GM12892 (cell line): ENCODE measurements around the gene COPG1.

Experiments
- DNase-seq: peaks from one replicate; pipeline ENCODE4 v3.0.0; 2011; ENCODE audit not compliant: insufficient read length
- FAIRE-seq: peaks from 2 replicates; lab custom pipeline; 2011; peaks lifted over from hg19 to GRCh38; lab: Jason Lieb, UNC
- POLR2A ChIP-seq: IDR thresholded peaks from 2 replicates; pipeline ENCODE4 v1.6.1; 2011; ENCODE audit warnings: low read depth, low read length, control low read depth
- POLR2AphosphoS5 ChIP-seq: IDR thresholded peaks from 2 replicates; pipeline ENCODE4 v1.6.1; 2011; ENCODE audit warnings: low read depth, low read length, control low read depth
- TAF1 ChIP-seq: IDR thresholded peaks from 2 replicates; pipeline ENCODE4 v1.6.1; 2011; ENCODE audit warnings: low read depth, mild to moderate bottlenecking, control low read depth, low read length, borderline replicate concordance

The COPG1 gene

GRCh38 chr3:129226374-129226773 is 23.0 kb upstream of the COPG1 start:
- TF ChIP-seq TAF1, result no peak
- TF ChIP-seq POLR2AphosphoS5, result no peak
- TF ChIP-seq POLR2A, result no peak
- DNase-seq (no peak), FAIRE-seq (no peak)

- DNase-seq, result no peak
- TF ChIP-seq POLR2AphosphoS5, result no peak
- TF ChIP-seq TAF1, result no peak
- TF ChIP-seq POLR2A, result no peak
Observed at GRCh38 chr3:129228891-129229585, 20.4 kb upstream of the COPG1 start.

GRCh38 chr3:129230311-129231019 is 18.9 kb upstream of the COPG1 start:
- DNase-seq (no peak), FAIRE-seq (no peak)
- TF ChIP-seq POLR2A, result no peak
- TF ChIP-seq TAF1, result no peak
- TF ChIP-seq POLR2AphosphoS5, result no peak

More at GRCh38 chr3:129228891-129229585, 20.4 kb upstream of the COPG1 start:
- FAIRE-seq, result no peak

- TF ChIP-seq POLR2AphosphoS5 (no peak), TAF1 (no peak), POLR2A (no peak)
- FAIRE-seq (no peak), DNase-seq (no peak)
Observed at GRCh38 chr3:129231331-129232119, 17.9 kb upstream of the COPG1 start.

GRCh38 chr3:129233538-129233937 is 15.9 kb upstream of the COPG1 start:
- TF ChIP-seq POLR2A (no peak), TAF1 (no peak), POLR2AphosphoS5 (no peak)
- DNase-seq (peak; percentile 54), FAIRE-seq (peak; percentile 36)

- FAIRE-seq, result no peak
- no peak for DNase-seq
- TF ChIP-seq TAF1 (no peak), POLR2A (no peak), POLR2AphosphoS5 (no peak)
Observed at GRCh38 chr3:129234441-129234840, 15.0 kb upstream of the COPG1 start.

- TF ChIP-seq POLR2A, result no peak
- no peak for TF ChIP-seq POLR2AphosphoS5
- TF ChIP-seq TAF1, result no peak
- no peak for FAIRE-seq
- DNase-seq, result no peak
Observed at GRCh38 chr3:129235344-129235917, 14.0 kb upstream of the COPG1 start.

- DNase-seq (no peak), FAIRE-seq (no peak)
- TF ChIP-seq POLR2A (no peak), TAF1 (no peak), POLR2AphosphoS5 (no peak)
Observed at GRCh38 chr3:129238945-129239705, 10.3 kb upstream of the COPG1 start.

GRCh38 chr3:129239991-129240390 is 9.4 kb upstream of the COPG1 start:
- DNase-seq (no peak), FAIRE-seq (no peak)
- TF ChIP-seq TAF1, result no peak
- no peak for TF ChIP-seq POLR2A
- no peak for TF ChIP-seq POLR2AphosphoS5

GRCh38 chr3:129240436-129240835 is 9.0 kb upstream of the COPG1 start:
- no peak for FAIRE-seq
- TF ChIP-seq POLR2A (no peak), TAF1 (no peak), POLR2AphosphoS5 (no peak)
- DNase-seq, result no peak

GRCh38 chr3:129245141-129245540 is 4.3 kb upstream of the COPG1 start:
- FAIRE-seq (no peak), DNase-seq (no peak)
- TF ChIP-seq POLR2AphosphoS5 (no peak), TAF1 (no peak), POLR2A (no peak)

- FAIRE-seq, result peak; percentile 79
Observed at GRCh38 chr3:129245641-129246306, 3.6 kb upstream of the COPG1 start.

More at GRCh38 chr3:129245641-129246306, 3.6 kb upstream of the COPG1 start:
- DNase-seq, result peak; percentile 65
